OCI-LY1 (cell line): Measurements from ENCODE around the gene DLEU7.

ENCODE experiments used
- H2AFZ ChIP-seq: fragments of 200-600 bp; sonication (generic), shearing (Covaris generic); 2 replicates; pipeline ENCODE4 v1.6.0; 2014; ENCODE audit warnings: antibody characterized with exemption, mild to moderate bottlenecking, low read length
- H3F3A ChIP-seq: fragments of 200-600 bp; sonication (generic), shearing (Covaris generic); 2 replicates; pipeline ENCODE4 v1.6.0; 2014; ENCODE audit warnings: mild to moderate bottlenecking, antibody characterized with exemption, low read length, moderate library complexity; ENCODE audit not compliant: insufficient read depth
- H3K27ac ChIP-seq: fragments of 200-600 bp; sonication (generic); 2 replicates; pipeline ENCODE4 v1.5.1; 2014; ENCODE audit warnings: low read length, mixed run types, mild to moderate bottlenecking, low read depth; ENCODE audit not compliant: poor library complexity, severe bottlenecking
- H3K27me3 ChIP-seq: fragments of 200-600 bp; sonication (generic); 2 replicates; pipeline ENCODE4 v1.6.0; 2014; ENCODE audit warnings: antibody characterized with exemption, mild to moderate bottlenecking, low read length, moderate library complexity; ENCODE audit not compliant: insufficient read depth
- H3K36me3 ChIP-seq: fragments of 200-600 bp; sonication (generic); 2 replicates; pipeline ENCODE4 v1.6.1; 2014; ENCODE audit warnings: mild to moderate bottlenecking, antibody characterized with exemption, low read length, moderate library complexity, mixed read lengths; ENCODE audit not compliant: insufficient read depth
- H3K4me1 ChIP-seq: fragments of 200-600 bp; sonication (generic); 2 replicates; pipeline ENCODE4 v1.5.1; 2014; ENCODE audit warnings: mild to moderate bottlenecking, low read length, moderate library complexity; ENCODE audit not compliant: insufficient read depth, severe bottlenecking
- H3K4me2 ChIP-seq: fragments of 200-600 bp; sonication (generic), shearing (Covaris generic); 2 replicates; pipeline ENCODE4 v1.6.1; 2014; ENCODE audit warnings: low read length
- H3K4me3 ChIP-seq: fragments of 200-600 bp; sonication (generic); 2 replicates; pipeline ENCODE4 v1.5.1; 2014; ENCODE audit warnings: low read length, low read depth, mild to moderate bottlenecking, mixed read lengths; ENCODE audit not compliant: poor library complexity, severe bottlenecking
- H3K79me2 ChIP-seq: fragments of 200-600 bp; shearing (Covaris generic); 2 replicates; pipeline ENCODE4 v1.6.1; 2016; ENCODE audit warnings: mixed run types, low read length, mixed read lengths; ENCODE audit not compliant: insufficient read depth
- H3K9ac ChIP-seq: fragments of 200-600 bp; sonication (generic), shearing (Covaris generic); 2 replicates; pipeline ENCODE4 v1.6.1; 2014; ENCODE audit warnings: mild to moderate bottlenecking, low read length, mixed read lengths
- H3K9me2 ChIP-seq: fragments of 200-600 bp; sonication (generic), shearing (Covaris generic); 2 replicates; pipeline ENCODE4 v1.6.1; 2014; ENCODE audit warnings: low read depth, mild to moderate bottlenecking, low read length, mixed read lengths
- H3K9me3 ChIP-seq: fragments of 200-600 bp; shearing (Covaris generic); 2 replicates; pipeline ENCODE4 v1.6.1; 2014; ENCODE audit warnings: low read length, mixed read lengths
- H4K20me1 ChIP-seq: fragments of 200-600 bp; sonication (generic), shearing (Covaris generic); 2 replicates; pipeline ENCODE4 v1.6.0; 2016; ENCODE audit warnings: mild to moderate bottlenecking, low read length; ENCODE audit not compliant: insufficient read depth
- CTCF ChIP-seq: fragments of 200-600 bp; sonication (generic), shearing (Covaris generic); IDR thresholded peaks from 2 replicates; pipeline ENCODE4 v1.5.1; 2017; ENCODE audit warnings: mild to moderate bottlenecking, antibody characterized with exemption, low read length, moderate library complexity, mixed read lengths
- EZH2 ChIP-seq: fragments of 200-600 bp; sonication (generic), shearing (Covaris generic); IDR thresholded peaks from 2 replicates; pipeline ENCODE4 v1.8.0; 2017; ENCODE audit warnings: borderline replicate concordance, mixed run types, mild to moderate bottlenecking, antibody characterized with exemption, low read length, moderate library complexity, mixed read lengths

DLEU7 gene

GRCh38 chr13:50809133-50810090 is 34.1 kb downstream of the DLEU7 start:
- H3K4me1 ChIP-seq = peaks cover 38% of the 10 kb centered on the region
- peak overlapping the region; percentile 76 for H3K27ac ChIP-seq
- peaks cover 3% of the 10 kb centered on the region; the same call in 1 of the 2 replicates for H3K9me3 ChIP-seq
- no peaks in the 10 kb centered on the region for H4K20me1 ChIP-seq
- 0 out of 2 replicates have a peak overlapping the region, but pooled peaks have one; percentile 52 for H2AFZ ChIP-seq
- H3K9me2 ChIP-seq = no peaks in the 10 kb centered on the region
- H3K4me3 ChIP-seq = no peak overlapping the region
- H3K9ac ChIP-seq = no peak overlapping the region
- no peaks in the 10 kb centered on the region for H3F3A ChIP-seq
- no peak for TF ChIP-seq CTCF
- no peak for TF ChIP-seq EZH2
- H3K79me2 ChIP-seq = no peaks in the 10 kb centered on the region
- no peak overlapping the region for H3K4me2 ChIP-seq
- H3K36me3 ChIP-seq = no peaks in the 10 kb centered on the region
- H3K27me3 ChIP-seq = no peaks in the 10 kb centered on the region

GRCh38 chr13:50805805-50806204 is 37.7 kb downstream of the DLEU7 start:
- H2AFZ ChIP-seq = no peak overlapping the region
- H3K36me3 ChIP-seq = no peaks in the 10 kb centered on the region
- H3F3A ChIP-seq = no peaks in the 10 kb centered on the region
- peaks cover 3% of the 10 kb centered on the region; the same call in 1 of the 2 replicates for H3K9me3 ChIP-seq
- no peak for TF ChIP-seq EZH2
- peak; percentile 26; the same call in 1 of the 2 replicates for TF ChIP-seq CTCF
- peaks cover 37% of the 10 kb centered on the region for H3K4me1 ChIP-seq
- H3K27me3 ChIP-seq = no peaks in the 10 kb centered on the region
- H3K79me2 ChIP-seq = no peaks in the 10 kb centered on the region
- no peak overlapping the region for H3K4me3 ChIP-seq
- no peaks in the 10 kb centered on the region for H3K9me2 ChIP-seq
- H3K27ac ChIP-seq = no peak overlapping the region
- H3K4me2 ChIP-seq = no peak overlapping the region
- H4K20me1 ChIP-seq = no peaks in the 10 kb centered on the region
- no peak overlapping the region for H3K9ac ChIP-seq

- Histone ChIP-seq H3K27ac (peak overlapping the region; percentile 90), H3K4me1 (peaks cover 42% of the 10 kb centered on the region), H3K9me2 (no peaks in the 10 kb centered on the region), H3K9me3 (peaks cover 3% of the 10 kb centered on the region; the same call in 1 of the 2 replicates), H3K4me2 (peak overlapping the region; percentile 69), H3K9ac (peak overlapping the region; percentile 63), H3K27me3 (no peaks in the 10 kb centered on the region), H2AFZ (0 out of 2 replicates have a peak overlapping the region, but pooled peaks have one; percentile 11), H4K20me1 (no peaks in the 10 kb centered on the region), H3K36me3 (no peaks in the 10 kb centered on the region), H3K4me3 (peak overlapping the region; percentile 37), H3F3A (no peaks in the 10 kb centered on the region), H3K79me2 (no peaks in the 10 kb centered on the region)
- TF ChIP-seq EZH2 (no peak), CTCF (peak; percentile 95)
Observed at GRCh38 chr13:50801087-50801931, 42.2 kb downstream of the DLEU7 start.
